GM12878 (cell line): Measurements from ENCODE around the gene NOCT. TPM values are rescaled to one million over a fixed set of nuclear protein-coding genes. Genes with fewer than 3 reads are reported as not detected.
"Not testable (repeated sequence)": the region's sequence is repeated elsewhere in the genome, so short reads cannot be mapped to it uniquely, and the experiment has no call there.

ENCODE experiments used
- ATAC-seq: fragments of 200-7000 bp; cut with Tn5 transposase; 3 replicates; pipeline ENCODE4 v1.9.1; 2020; ENCODE audit warnings: mild to moderate bottlenecking, moderate library complexity
- BruUV-seq: library from RNA; stranded (reverse); fragments of 400-500 nt; replicated peaks from 2 replicates; lab custom pipeline; 2021; lab: Mats Ljungman, UMichigan
- CTCF ChIA-PET: fragments of 300-600 bp; sonication (Branson Sonifier 250); formaldehyde crosslinking; extraction: SDS; loops from one replicate; lab custom pipeline; 2021; ENCODE audit warnings: inconsistent platforms; lab: Yijun Ruan, JAX
- POLR2A ChIA-PET: fragments of 350-600 bp; formaldehyde crosslinking; extraction: SDS; loops from one replicate; lab custom pipeline; 2021; ENCODE audit warnings: inconsistent platforms; lab: Charles Lee
- RAD21 ChIA-PET: fragments of 300-600 bp; sonication (Branson Sonifier 250); formaldehyde crosslinking; loops from one replicate; lab custom pipeline; 2023; ENCODE audit warnings: antibody characterized with exemption; ENCODE audit not compliant: unreplicated experiment; lab: Charles Lee
- SMC1A ChIA-PET: fragments of 300-600 bp; sonication (Branson Sonifier 250); formaldehyde crosslinking; loops from one replicate; lab custom pipeline; 2023; ENCODE audit not compliant: unreplicated experiment, uncharacterized antibody; lab: Charles Lee
- DNase-seq: peaks from one replicate; pipeline ENCODE4 v3.0.0-alpha.2; 2011; ENCODE audit warnings: low read depth, low spot score
- FAIRE-seq: peaks from 3 replicates; lab custom pipeline; 2011; peaks lifted over from hg19 to GRCh38; lab: Jason Lieb, UNC
- H2AFZ ChIP-seq: 2 replicates; pipeline ENCODE4 v1.6.0; 2011; ENCODE audit warnings: low read depth, low read length, control low read depth; ENCODE audit not compliant: control insufficient read depth
- H3K27ac ChIP-seq: 2 replicates; pipeline ENCODE4 v1.5.1; 2011; ENCODE audit warnings: control low read depth; ENCODE audit not compliant: control insufficient read depth, insufficient read depth
- H3K27me3 ChIP-seq, 2 experiments: replicated peaks in 1 of 2; 2 replicates each; pipeline versions ENCODE4 v1.6.0 to v1.6.1; 2011; ENCODE audit warnings: low read length in 1 of 2; ENCODE audit not compliant: control insufficient read depth in 2 of 2, insufficient read depth in 2 of 2
- H3K36me3 ChIP-seq, 2 experiments: 2 replicates each; pipeline ENCODE4 v1.5.1; 2011; ENCODE audit warnings: low read length in 1 of 2; ENCODE audit not compliant: control insufficient read depth in 2 of 2, insufficient read depth in 2 of 2
- H3K4me1 ChIP-seq: 2 replicates; pipeline ENCODE4 v1.6.1; 2011; ENCODE audit warnings: mild to moderate bottlenecking, low read length, moderate library complexity, mixed read lengths; ENCODE audit not compliant: control insufficient read depth, insufficient read depth
- H3K4me2 ChIP-seq: 2 replicates; pipeline ENCODE4 v1.6.0; 2011; ENCODE audit warnings: control low read depth; ENCODE audit not compliant: control insufficient read depth, insufficient read depth
- H3K4me3 ChIP-seq: fragments of 200-600 bp; sonication (generic); 2 replicates; pipeline ENCODE4 v1.5.1; 2016
- H3K79me2 ChIP-seq: 2 replicates; pipeline ENCODE4 v1.6.0; 2011; ENCODE audit warnings: low read length; ENCODE audit not compliant: control insufficient read depth, insufficient read depth
- H3K9ac ChIP-seq: 2 replicates; pipeline ENCODE4 v1.8.0; 2011; ENCODE audit warnings: low read length, control low read depth, mixed read lengths; ENCODE audit not compliant: control insufficient read depth, insufficient read depth
- H3K9me3 ChIP-seq: replicated peaks from 3 replicates; pipeline ENCODE4 v1.5.1; 2011; ENCODE audit warnings: mild to moderate bottlenecking, low read length; ENCODE audit not compliant: control insufficient read depth, insufficient read depth
- H4K20me1 ChIP-seq: 2 replicates; pipeline ENCODE4 v1.6.0; 2011; ENCODE audit not compliant: control insufficient read depth, insufficient read depth
- SMAD1 ChIP-seq: fragments of 450-650 bp; IDR thresholded peaks from 2 replicates; pipeline ENCODE4 v1.6.1; 2018; ENCODE audit warnings: mild to moderate bottlenecking, low read depth; ENCODE audit not compliant: partially characterized antibody
- WGBS: methylation state at CpG from one replicate; pipeline ENCODE4 v1.1.6; 2016; ENCODE audit warnings: low lambda C conversion rate; ENCODE audit not compliant: insufficient replicate concordance, insufficient coverage; ENCODE audit errors: missing lambda C conversion rate; 5-methylcytosine and 5-hydroxymethylcytosine counted together
- in situ Hi-C: fragments of 300-500 bp; cut with MboI; formaldehyde crosslinking; loops from 9 replicates; pipeline ENCODE4 v1.14.3; 2018; ENCODE audit warnings: mixed read lengths
- intact Hi-C: fragments of 100-400 bp; cut with micrococcal nuclease; formaldehyde crosslinking; loops from one replicate; pipeline ENCODE4 v1.14.2; 2022; ENCODE audit not compliant: unreplicated experiment
- polyA plus RNA-seq, 11 experiments: library from polyadenylated mRNA; depleted of rRNA in 4 of 11; unstranded in 6 of 11; stranded (reverse) in 5 of 11; fragments of >200 nt; fragmentation: Nextera tagmentation in 4 of 11; fragmentation: Illumina TruSeq in 1 of 11; extraction: Ambion mirVana in 4 of 11; extraction: Trizol in 1 of 11; gene quantifications; 1 replicate in 1 of 11; 2 replicates in 10 of 11; pipeline versions ENCODE4 v1.2.1 to v1.2.3, GENCODE V29; 2011 to 2016; ENCODE audit warnings: inconsistent platforms in 2 of 11, missing spikeins in 2 of 11, low read depth in 1 of 11
- total RNA-seq, 4 experiments: library from RNA; depleted of rRNA in 3 of 4; stranded (reverse); fragments of >200 nt in 3 of 4; fragmentation: Illumina TruSeq in 1 of 4; extraction: Trizol in 1 of 4; gene quantifications; 2 replicates each; pipeline versions ENCODE4 v1.2.1 to v1.2.3, GENCODE V29; 2013 to 2021
- TF ChIP-seq, protein P1 (sequence below): fragments of 450-650 bp; IDR thresholded peaks from 2 replicates; pipeline ENCODE4 v1.6.1; 2017; ENCODE audit warnings: low read depth, mild to moderate bottlenecking, moderate library complexity

The NOCT gene
- total and polyA plus RNA-seq, 10 of the 15 experiments (the other 5 are each of a cell fraction or from before 2014, with no cell fraction given): 1.4 to 17.6 (median 8.1) TPM

DNA sequence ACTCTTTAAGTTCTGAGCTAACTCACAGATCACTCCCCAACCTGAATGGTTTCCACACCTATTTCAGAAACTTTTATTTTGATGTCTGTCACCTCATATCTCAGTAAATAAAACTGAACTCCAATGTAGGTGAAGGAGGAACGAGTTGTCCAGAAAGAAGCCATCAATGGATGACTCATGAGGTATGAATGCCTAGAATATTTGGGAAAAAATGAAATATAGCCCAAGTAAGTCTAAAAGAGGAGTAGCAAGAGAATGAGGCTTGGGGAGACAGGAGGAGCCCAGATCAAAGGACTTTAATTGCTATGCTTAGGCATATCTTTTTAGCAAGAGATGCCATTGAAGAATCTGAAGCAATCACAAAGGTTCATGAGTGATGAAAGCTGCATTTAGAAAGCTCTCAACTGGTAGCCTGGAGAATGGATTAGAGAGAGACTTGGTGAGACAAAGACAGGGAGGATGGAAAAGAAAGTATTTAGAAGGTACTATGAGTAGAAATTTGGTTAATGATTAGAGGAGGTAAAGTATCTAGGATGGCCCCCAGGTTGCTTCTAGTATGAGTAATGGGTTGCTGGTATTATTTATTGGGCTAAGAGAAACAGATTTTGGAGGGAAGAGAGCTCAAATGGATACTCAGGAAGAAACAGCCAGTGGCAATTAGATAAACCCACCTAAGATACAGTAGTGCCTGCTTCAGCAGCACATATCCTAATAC is 39.4 kb downstream of the NOCT start (continued):
- TF ChIP-seq, protein P1, sequence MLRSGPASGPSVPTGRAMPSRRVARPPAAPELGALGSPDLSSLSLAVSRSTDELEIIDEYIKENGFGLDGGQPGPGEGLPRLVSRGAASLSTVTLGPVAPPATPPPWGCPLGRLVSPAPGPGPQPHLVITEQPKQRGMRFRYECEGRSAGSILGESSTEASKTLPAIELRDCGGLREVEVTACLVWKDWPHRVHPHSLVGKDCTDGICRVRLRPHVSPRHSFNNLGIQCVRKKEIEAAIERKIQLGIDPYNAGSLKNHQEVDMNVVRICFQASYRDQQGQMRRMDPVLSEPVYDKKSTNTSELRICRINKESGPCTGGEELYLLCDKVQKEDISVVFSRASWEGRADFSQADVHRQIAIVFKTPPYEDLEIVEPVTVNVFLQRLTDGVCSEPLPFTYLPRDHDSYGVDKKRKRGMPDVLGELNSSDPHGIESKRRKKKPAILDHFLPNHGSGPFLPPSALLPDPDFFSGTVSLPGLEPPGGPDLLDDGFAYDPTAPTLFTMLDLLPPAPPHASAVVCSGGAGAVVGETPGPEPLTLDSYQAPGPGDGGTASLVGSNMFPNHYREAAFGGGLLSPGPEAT: no peak
- no peak for TF ChIP-seq SMAD1
- TF ChIP-seq, all 136 proteins: peak for 0

DNA sequence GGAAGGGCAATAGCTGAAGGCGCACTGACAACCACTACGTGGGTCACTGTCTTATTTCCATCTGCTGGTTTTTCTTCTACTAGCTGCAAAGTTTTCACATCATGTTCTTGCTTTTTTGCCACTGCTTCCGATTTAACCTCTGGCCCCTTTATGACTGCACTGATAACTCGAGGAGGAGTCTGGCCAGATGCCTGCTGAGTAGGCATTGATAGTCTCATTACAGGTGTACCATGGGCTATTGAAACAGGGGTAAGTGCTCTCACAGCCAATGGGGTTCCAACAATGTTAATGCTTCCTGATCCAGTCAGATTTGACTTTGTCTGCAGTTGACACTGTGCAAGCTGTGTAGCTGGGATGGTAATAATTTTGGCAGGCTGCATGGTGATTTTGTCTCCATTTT is 43.4 kb downstream of the NOCT start:
- CTCF ChIA-PET: interaction anchor here (0.6 to 2.4 kb wide), 6 partner anchors 17 to 52 kb away, joined by 3 to 13 read pairs (median 5); no protein-coding TSS in a partner anchor
- POLR2A ChIA-PET, in situ Hi-C loops: not testable (repeated sequence)

More for the DNA sequence above, 43.4 kb downstream of the NOCT start:
- H3K36me3 ChIP-seq: peaks cover 3 to 38% of the 10 kb centered on the region in 2 experiments
- H3K4me2 ChIP-seq, H3K4me1 ChIP-seq, H4K20me1 ChIP-seq, H3K9ac ChIP-seq, H3K4me3 ChIP-seq, H3K79me2 ChIP-seq, intact Hi-C loops, FAIRE-seq, BruUV-seq, H3K27ac ChIP-seq, ATAC-seq, DNase-seq, H2AFZ ChIP-seq, H3K27me3 ChIP-seq, H3K9me3 ChIP-seq: not testable (repeated sequence)
- 88% methylated on average over 4 of the region's 4 CpGs for WGBS
- SMC1A ChIA-PET: interaction anchor here (0.6 to 1.5 kb wide), 4 partner anchors 17 to 457 kb away, joined by 3 to 6 read pairs (median 4); no protein-coding TSS in a partner anchor
- RAD21 ChIA-PET: interaction anchor here (0.8 kb wide), 1 partner anchor 28 kb away, joined by 3 read pairs; no protein-coding TSS in a partner anchor
